NCI-H748 (cell line): ENCODE results near the gene FAM98C.
"Not testable (repeated sequence)": the region's sequence is repeated elsewhere in the genome, so short reads cannot be mapped to it uniquely, and the experiment has no call there.

Experiments used
- DNase-seq: peaks from one replicate; lab custom pipeline; 2025; ENCODE audit not compliant: unreplicated experiment; lab: John Stamatoyannopoulos, UW

The FAM98C gene

GRCh38 chr19:38402967-38403674, at the start of gene FAM98C:
Gene FAM98C (plus strand): TSS chr19:38403093. CDS start chr19:38403154, 61 bp downstream.
- DNase-seq, result peak; percentile 99

- DNase-seq, result no peak
Measured at GRCh38 chr19:38355728-38356725, 46.9 kb upstream of the FAM98C start.

- no peak for DNase-seq
Measured at GRCh38 chr19:38358071-38358470, 44.8 kb upstream of the FAM98C start.

GRCh38 chr19:38359242-38360021, 43.5 kb upstream of the FAM98C start:
- no peak for DNase-seq

GRCh38 chr19:38360351-38360750, 42.5 kb upstream of the FAM98C start:
- DNase-seq, result peak; percentile 40

GRCh38 chr19:38360839-38361631, 41.9 kb upstream of the FAM98C start:
- no peak for DNase-seq

- peak; percentile 96 for DNase-seq
Measured at GRCh38 chr19:38361633-38362075, 41.2 kb upstream of the FAM98C start.

GRCh38 chr19:38362076-38362945, 40.6 kb upstream of the FAM98C start:
- DNase-seq, result peak; percentile 95

GRCh38 chr19:38362946-38363688, 39.8 kb upstream of the FAM98C start:
- not testable (repeated sequence) for DNase-seq

- DNase-seq, result no peak
Measured at GRCh38 chr19:38367041-38367440, 35.9 kb upstream of the FAM98C start.

- DNase-seq, result no peak
Measured at GRCh38 chr19:38369584-38369983, 33.3 kb upstream of the FAM98C start.

GRCh38 chr19:38370299-38370698, 32.6 kb upstream of the FAM98C start:
- no peak for DNase-seq

- DNase-seq, result no peak
Measured at GRCh38 chr19:38371081-38371480, 31.8 kb upstream of the FAM98C start.

- no peak for DNase-seq
Measured at GRCh38 chr19:38373907-38374331, 29.0 kb upstream of the FAM98C start.

- DNase-seq, result peak; percentile 100
Measured at GRCh38 chr19:38374332-38375097, 28.4 kb upstream of the FAM98C start, which contains the start of gene PSMD8. Gene PSMD8 (plus strand): TSS chr19:38374571. CDS start chr19:38374602, 31 bp downstream.

- DNase-seq, result no peak
Measured at GRCh38 chr19:38375098-38375493, 27.8 kb upstream of the FAM98C start.

GRCh38 chr19:38375748-38376147, 27.1 kb upstream of the FAM98C start:
- no peak for DNase-seq

GRCh38 chr19:38376576-38376975, 26.3 kb upstream of the FAM98C start:
- DNase-seq, result no peak
